Regular cardiac myocyte (primary cell): ENCODE measurements around the gene SLC2A9. TPM values are rescaled to one million over a fixed set of nuclear protein-coding genes. Genes with fewer than 3 reads are reported as not detected.

Experiments used
- total RNA-seq: library from RNA; depleted of rRNA; stranded (reverse); fragments of >200 nt; gene quantifications from 2 replicates; pipeline ENCODE4 v1.2.3, GENCODE V29; 2014

The SLC2A9 gene
- total RNA-seq: 2.1 and 3.4 TPM in 2 replicates

GRCh38 chr4:10020871-10021652, at the start of gene SLC2A9:
TSS of gene SLC2A9 (minus strand) at chr4:10021497. CDS start at chr4:10021429, 68 bp downstream.

DNA sequence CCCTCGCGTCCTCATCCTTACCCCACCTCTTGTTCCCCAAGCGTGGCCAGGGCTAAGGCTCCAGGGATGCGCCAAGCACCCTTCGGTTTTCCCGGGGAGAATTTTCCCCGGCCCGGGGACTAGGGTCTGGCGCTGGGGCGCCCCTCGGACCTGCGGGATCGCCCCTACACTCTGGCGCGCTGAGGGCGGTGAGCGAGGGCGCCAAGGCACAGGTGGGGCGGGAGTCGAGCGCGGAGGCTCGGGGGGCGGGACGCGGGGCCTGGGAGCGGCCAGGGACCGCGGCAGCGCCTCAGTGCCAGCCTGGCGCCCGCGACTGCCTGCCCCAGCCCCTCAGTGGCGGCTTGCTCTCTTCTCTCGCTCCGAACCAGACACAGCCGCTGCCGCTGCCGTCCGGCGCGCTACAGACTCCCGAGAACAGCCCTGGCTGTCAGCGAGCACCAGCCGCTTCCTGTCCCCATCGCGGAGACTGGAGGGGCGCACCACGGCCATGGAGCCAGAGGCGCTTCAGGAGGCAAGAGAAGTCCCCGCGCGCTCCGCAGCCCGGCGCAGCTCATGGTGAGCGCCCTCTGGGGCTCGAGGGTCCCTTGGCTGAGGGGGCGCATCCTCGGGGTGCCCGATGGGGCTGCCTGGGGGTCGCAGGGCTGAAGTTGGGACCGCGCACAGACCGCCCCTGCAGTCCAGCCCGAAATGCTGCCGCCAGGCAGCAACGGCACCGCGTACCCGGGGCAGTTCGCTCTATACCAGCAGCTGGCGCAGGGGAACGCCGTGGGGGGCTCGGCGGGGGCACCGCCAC, 239.8 kb downstream of the SLC2A9 start, which contains the start of gene DRD5:
Gene DRD5 (plus strand): TSS at position 292 of the 793 bp plus-strand sequence. CDS start 396 bp downstream, at position 688.

Other genes starting within 250 kb of the SLC2A9 start
- not detected in 2 replicates for gene DRD5, start 239.9 kb downstream of the SLC2A9 start, total RNA-seq
- gene WDR1, start 95.3 kb upstream of the SLC2A9 start, total RNA-seq: 367 and 725 TPM in 2 replicates